Measurements from ENCODE around the gene RSRC2.
"Not testable (repeated sequence)": the region's sequence is repeated elsewhere in the genome, so short reads cannot be mapped to it uniquely, and the experiment has no call there.

RSRC2 gene

DNA sequence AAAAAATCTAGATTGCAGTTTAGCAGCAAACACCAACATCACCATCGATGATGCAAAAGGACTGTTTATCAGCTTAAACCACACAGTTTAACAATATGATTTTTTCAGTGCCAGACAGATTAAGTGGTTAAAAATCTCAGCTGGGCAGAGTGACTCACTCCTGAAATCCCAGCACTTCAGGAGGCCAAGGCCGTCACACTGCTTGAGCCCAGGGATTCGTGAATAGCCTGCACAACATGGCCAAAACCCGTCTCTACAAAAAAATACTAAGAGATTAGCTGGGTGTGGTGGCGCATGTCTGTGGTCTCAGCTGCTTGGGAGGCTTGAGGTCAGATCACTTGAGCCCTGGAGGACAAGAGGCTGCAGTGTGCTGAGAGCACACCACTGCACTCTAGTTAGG, 8.9 kb downstream of the RSRC2 start:
- no peak for DNase-seq

DNA sequence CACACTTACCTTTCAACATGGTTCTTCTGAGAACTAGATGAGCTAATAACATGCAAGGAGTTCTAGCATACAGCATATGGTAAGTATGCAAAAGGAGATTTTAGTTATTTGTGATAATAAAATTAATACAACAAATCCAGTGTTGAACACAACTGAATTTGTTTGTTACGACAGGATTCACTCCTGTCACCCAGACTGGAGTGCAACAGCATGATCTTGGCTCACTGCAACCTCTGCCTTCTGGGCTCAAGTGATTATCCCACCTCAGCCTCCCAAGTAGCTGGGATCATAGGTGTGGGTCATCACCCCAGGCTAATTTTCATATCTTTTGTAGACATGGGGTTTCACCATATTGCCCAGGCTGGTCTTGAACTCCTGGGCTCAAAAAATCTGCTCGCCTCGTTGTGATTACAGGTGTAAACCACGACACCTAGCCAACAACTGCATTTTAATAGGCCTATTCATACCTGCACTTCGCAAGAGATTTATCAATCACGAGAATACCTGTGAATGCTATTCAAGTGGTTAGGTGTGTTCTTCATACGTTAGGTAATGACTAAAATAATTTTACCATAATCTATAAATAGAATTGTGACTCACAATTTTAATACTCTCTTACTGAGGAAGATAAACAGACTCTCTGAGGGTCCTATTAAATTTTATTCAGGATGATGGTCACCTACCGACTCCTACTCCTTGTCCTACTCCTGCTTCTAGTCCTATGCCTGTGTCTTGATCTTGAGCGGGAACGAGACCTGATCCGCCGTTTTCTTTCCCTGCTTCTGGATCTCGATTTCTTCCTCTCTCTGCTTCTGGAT, 10.0 kb downstream of the RSRC2 start:
- no peak for DNase-seq

DNA sequence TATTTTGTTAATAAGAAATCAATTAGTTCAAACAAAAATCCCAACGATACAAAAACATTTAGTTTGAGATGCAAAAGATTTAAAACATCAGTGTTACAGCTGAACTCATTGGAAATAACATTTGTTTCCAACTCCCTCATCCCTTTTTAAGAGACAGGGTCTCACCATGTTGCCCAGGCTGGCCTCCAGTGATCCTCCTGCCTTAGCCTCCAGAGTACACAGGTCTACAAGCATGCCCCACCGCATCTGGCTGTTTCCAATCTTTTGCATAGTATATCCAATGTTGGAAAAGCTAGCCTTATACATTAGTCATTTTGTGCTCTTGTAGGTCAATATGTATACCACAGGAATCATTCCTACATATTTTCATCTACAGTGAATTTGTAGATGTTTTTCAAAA, 11.5 kb downstream of the RSRC2 start:
- DNase-seq, result no peak

DNA sequence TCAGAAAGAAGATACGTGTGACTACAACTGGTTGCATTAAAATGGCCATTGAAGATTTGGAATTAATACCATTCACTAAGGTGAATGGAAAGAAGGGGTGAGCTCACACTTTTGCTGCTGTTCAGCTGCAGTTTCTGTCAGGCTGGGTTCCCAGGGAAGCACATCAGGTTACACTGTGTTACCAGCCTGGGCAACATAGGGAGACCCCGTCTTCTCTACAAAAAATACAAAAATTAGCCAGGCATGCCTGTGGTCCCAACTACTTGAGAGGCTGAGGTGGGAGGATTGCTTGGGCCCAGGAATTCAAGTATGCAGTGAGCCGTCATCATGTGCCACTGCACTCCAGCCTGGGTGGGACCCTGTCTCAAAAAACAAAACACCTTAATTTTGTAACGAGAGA, 13.1 kb downstream of the RSRC2 start:
- no peak for DNase-seq

DNA sequence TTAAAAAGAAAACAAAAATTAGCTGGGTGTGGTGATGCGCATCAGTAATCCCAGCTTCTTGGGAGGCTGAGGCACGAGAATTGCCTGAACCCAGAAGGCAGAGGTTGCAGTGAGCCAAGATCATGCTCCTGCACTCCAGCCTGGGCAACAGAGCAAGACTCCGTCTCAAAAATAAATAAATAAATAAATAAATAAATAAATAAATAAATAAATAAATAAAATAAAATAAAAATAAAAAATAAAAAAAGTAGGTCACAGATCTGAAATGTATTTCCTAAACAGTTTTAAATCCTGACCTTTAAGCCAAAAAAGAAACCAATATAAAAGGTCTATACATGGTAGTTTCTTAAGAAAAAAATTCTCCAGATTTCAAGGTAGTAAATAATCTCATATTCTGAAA, 13.7 kb downstream of the RSRC2 start:
- not testable (repeated sequence) for DNase-seq

DNA sequence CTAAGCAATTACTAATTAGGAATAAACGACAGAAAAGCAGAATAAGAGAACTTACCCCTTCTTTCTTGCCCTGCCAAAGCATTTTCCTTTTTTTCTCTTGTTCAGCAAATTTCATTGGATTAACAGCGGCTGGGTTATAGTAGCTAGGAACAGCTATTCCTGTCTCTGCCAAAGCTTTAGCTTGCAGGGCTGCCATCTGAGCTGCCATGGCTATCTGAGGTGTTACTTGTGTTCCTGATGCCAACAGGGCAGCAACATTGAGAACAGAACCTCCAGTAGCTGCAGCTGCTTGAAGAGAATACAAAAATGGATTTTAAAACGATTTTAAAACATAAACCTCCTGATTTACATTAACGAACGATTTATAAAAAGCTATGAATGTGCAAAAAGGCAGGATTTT, 18.6 kb downstream of the RSRC2 start:
- DNase-seq, result no peak

DNA sequence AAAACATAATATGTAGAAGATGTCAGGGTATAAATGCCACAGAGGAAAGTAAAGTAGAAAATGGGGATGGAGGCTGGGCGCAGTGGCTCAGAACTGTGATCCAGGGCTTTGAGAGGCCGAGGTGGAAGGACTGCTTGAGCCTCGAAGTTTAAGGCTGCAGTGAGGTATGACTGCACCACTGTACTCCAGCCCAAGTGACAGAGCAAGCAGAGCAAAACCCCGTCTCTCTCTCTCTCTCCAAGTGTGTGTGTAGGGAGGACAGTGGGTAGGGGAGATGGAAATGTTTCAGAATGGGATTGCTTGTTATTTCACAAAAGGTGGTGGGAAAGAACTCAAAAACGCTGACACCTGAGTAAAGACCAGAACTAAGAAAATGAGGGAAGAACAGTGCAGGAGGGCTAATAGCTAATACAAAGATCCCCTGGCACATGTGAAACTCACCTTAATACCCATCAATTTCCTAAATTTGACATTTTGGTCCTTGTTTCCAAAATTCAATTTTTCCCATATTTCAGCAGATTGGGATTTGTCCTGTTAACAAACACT, 20.3 kb downstream of the RSRC2 start:
- no peak for DNase-seq

DNA sequence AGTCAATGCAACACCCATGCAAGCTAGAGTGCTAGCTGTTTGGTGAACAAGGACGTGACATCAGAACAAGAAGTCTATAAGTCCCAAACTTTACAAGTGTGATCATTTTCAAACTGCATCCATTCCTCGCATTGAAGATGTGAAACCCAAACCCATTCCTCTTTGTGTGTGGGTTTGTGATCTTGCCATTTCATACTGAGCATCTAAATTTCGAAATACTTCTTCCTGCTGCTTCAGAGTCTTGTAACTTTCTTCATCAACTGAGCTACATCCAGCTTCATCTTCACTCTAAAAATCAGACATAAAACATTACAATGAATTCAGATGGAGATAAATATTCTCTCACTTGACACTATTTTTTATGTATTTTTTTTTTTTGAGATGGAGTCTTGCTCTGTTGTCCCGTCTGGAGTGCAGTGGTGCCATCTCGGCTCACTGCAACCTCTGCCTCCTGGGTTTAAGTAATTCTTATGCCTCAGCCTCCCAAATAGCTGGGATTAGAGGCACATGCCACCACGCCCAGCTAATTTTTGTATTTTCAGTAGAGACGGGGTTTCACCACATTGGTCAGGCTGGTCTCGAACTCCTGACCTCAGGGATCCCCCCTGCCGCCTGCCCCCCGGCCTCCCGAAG, 21.2 kb downstream of the RSRC2 start:
- no peak for DNase-seq

DNA sequence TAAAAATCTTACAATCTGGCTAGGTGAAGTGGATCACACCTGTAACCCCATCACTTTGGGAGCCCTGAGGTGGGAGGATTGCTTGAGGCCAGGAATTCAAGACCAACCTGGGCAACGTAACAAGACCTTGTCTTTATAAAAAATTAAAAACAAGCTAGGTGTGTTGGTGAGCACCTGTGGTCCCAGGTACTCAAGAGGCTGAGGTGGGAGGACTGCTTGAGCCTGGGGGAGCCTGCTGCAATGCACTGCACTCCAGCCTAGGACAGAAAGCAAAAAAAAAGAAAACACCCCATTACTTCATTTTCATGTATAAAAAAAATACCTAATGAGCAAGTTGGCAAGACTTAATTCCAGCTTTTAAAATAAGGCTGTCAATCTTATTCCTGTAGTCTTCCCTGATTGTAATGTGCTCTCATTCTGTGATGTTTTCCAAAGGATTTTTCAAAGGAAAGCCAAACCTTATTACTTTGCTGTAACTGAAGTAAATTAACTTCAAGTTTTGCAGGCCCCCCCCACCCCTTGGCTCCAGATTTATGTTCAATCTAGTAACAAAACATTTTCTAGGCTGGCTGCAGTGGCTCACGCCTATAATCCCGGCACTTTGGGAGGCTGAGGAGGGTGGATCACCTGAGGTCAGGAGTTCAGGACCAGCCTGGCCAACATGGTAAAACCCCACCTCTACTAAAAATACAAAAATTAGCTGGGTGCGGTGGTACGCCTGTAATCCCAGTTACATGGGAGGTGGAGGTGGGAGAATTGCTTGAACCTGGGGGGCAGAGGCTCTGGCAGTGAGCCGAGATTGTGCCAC, 22.7 kb downstream of the RSRC2 start:
- no peak for DNase-seq

DNA sequence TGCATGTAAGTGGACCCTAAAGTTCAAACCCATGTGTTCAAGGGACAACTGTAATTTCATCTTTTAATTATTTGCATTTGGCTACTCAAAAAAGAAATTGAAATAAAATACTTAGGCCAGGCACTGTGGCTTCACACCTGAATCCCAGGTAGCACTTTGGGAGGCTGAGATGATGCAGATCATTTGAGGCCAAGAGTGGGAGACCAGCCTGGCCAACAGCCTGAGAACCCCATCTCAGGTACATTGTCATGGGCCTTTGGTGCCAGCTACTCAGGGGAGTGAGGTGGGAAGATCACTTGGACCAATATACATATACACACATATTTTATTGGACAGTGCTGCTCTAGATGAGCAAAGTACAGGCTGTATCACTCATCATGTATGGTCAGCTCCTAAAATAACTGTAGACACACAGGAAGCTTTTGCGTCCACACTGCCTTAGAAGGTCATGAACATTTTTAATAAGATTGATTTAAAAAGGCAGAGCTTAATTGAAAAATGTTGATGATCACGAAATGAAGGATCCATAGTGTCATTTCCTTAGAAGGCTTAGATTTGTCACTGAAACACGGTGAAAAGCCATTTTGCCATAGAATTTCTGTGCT, 23.5 kb downstream of the RSRC2 start:
- DNase-seq, result no peak

DNA sequence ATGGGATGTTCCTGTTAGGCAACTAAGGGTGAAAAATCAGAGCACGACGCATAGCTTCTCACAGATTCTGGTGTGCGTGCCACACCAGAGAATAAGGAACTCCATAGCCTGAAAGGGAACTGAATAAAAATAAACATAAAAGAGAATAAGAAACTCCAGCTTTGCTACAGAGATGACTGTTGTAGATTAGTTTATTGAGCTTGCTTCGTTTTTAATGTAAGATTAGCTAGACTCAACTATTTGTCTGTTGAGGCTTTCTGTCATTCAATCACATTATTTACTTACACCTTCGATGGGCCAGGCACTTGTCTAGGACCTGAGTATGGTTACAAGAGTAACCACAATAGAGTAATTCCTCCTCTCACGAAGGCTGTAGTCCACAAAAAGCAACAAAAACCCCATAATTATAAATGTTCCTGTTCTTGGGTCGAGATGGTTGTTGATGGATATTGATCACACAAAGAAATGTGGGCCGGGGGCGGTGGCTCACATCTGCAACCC, 25.2 kb downstream of the RSRC2 start:
- DNase-seq, result no peak

DNA sequence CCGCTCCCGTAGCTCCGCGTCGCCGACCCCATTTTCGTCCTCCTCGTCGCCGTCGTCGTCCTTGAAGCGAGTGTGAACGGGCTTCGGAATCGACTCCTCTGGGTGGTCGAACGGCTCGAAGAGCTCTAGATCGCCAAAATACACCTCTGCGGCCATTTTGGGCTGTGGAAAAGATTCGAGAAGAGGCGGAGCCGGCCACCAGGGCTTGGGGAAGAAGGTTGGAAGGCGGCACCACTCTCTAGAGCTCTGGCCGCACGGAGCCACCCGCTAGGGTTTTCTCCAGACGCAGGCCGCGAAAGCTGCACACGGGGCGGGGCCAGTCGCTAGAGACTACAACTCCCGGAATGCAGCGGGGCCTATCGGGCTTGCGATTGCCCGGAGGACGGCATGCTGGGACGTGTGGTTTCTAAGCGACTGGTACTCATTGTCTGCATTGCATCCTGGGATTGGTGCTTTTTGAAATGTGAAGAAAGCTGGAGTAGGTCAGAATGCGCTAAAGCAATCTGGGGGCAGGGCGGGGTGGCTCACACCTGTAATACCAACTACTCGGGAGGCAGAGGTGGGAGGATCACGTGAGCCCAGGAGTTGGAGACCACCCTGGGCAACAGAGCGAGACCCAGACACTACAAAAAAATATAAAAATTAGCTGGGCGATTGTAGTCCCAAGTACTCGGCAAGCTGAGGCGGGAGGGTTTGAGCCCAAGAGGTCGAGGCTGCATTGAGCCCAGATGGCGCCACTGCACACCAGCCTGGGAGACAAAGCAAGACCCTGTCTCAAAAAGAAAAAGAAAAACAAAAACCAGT, 25.8 kb downstream of the RSRC2 start, which contains the start of gene ZCCHC8:
TSS of gene ZCCHC8 (minus strand) at position 248 of the 804 bp plus-strand sequence. CDS start at position 156, 92 bp downstream.
- peak; percentile 98 for DNase-seq

DNA sequence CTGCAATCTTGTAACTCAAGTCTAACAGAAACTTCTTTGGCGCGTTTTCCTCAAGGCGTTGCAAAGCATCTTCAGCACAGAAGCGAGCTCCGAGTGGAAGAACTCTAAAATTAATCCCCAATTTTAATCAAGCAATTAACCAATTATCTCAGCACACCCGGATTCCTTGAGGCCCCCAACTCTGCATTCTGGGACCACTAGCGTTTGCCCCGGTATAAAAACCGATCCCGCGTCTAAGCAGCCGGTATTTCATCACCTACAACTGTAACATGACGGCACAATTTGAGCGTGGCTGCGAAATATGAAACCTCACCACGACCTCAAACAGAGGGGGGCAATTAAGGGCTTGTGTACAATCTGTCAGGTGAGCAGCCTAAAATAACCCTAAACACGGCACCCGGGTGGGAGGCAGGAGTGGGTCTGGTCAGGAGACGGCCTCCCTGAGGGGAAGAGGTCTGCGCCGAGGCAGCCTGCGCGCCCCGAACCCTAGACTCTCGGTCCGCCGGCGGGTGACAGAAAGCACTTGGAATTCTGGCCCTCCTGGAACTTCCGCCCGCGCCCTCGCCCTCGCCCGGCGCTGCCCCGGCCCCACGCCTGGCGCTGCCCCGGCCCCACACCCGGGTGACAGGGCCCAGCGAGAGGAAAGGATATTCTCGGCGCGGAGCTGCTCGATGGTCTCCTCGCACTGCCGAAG, 26.6 kb downstream of the RSRC2 start:
- peak; percentile 60 for DNase-seq

DNA sequence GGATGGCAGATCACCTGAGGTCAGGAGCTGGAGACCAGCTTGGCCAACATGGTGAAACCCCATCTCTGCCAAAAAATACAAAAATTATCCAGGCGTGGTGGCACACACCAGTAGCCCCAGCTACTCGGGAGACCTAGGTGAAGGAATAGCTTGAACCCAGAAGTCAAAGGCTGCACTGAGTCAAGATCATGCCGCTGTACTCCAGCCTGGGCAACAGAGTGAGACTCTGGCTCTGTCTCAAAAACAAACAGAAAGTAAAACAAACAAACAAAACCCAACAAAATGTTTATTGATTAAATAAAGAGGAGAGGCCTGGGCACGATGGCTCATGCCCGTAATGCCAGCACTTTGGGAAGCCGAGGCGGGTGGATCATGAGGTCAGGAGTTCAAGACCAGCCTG, 31.5 kb downstream of the RSRC2 start:
- no peak for DNase-seq

DNA sequence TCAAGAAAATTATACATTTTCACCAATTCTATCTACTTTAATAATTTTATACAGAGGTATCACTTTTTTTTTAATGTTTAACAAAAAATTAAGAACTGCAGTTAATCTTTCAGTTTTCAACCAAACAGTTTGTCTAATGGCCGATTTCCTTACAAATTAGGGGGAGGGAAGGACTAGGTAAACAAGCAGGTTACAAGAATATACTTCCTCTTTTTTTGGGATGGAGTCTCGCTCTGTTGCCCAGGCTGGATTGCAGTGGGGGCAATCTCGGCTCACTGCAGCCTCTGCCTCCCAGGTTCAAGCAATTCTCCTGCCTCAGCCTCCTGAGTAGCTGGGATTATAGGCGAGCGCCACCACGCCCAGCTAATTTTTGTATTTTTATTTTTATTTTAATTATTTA, 33.5 kb downstream of the RSRC2 start:
- DNase-seq, result not testable (repeated sequence)

DNA sequence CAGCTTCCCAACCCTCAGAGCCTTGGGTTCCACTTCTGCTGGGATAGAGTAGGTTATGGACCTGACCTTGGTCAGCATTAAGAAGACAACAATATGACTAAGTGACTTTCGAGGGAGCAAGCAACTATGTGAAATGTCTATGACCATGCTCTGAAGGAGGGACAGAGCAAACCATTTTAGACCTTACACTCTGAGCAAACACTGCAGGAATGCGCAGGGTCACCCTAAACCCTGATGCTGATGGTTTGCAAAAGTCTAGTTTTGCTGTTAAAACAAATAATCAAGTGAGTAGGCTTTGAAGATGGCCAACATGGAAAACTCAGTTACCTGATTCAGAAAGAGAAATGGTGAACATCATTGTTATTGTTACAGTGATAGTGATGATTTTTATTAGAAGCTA, 34.7 kb downstream of the RSRC2 start:
- no peak for DNase-seq

DNA sequence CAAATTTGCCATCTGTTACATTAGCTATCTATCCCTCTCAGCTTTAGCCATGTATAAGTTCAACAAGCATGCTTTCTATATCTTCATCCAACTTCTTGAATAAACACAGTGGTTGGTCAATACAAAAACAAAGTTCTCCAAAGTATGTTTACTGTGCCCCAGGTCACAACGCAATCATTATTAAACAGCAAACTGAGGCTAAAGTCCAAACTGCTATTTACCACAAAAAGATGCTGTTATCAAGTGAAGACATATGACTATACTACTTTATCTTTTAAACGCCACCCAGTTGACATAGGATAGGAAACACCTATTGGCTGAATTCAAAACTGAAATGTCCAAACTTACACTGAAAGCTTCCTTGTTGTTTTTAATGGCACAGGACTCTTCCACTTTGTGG, 37.7 kb downstream of the RSRC2 start:
- no peak for DNase-seq

DNA sequence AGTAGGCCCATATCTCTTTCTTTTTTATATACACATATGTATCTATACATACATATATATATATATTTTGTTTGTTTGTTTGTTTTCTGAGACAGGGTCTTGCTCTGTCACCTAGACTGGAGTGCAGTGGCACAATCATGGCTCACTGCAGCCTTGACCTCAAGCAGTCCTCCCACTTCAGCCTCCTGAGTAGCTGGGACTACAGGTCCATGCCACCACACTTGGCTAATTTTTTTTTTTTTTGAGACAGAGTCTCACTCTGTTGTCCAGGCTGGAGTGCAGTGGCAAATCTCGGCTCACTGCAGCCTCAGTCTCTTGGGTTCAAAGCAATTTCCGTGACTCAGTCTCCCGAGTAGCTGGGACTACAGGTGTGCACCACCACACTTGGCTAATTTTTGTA, 38.9 kb downstream of the RSRC2 start:
- DNase-seq, result not testable (repeated sequence)

DNA sequence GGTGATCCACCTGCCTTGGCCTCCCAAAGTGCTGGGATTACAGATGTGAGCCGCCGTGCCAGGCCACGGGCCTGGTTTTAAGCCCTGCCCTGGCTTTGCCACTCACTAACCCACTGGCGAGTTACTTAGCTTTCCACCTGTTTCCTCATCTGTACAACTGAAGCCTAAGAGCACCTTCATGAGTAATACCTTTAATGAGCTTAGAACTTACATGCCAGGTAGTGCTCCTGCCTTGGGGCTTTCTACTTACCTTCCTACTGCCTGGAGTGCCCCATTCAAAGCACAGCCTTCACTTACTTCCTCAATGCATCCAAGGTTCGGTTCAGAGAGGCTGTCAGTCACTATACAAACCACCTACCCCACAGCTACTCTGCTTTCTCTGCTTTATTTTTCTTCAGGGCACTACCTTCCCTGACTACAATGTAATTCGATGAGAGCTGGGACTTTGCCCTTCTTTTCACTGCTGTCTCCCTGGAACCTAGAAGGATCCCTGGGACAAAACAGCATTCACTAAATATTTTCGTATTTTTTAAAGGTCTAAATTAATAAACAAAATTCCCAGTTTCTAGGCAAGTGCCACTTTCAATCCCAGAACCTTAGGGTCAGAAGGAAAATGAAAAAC, 39.8 kb downstream of the RSRC2 start:
- no peak for DNase-seq

DNA sequence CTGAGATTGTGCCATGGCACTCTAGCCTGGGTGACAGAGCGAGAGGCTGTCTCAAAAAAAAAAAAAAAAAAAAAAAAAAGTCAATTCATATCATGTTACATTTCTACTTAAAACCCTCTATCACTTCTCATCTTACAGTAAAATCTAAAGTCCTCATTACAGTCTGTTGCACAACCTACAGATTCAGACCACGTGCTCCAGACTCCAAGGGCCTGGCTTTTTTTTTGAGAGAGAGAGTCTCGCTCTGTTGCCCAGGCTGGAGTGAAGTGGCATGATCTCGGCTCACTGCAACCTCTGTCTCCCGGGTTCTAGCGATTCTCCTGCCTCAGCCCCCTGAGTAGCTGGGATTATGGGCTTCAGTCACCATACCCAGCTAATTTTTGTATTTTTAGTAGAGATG, 40.4 kb downstream of the RSRC2 start:
- not testable (repeated sequence) for DNase-seq

DNA sequence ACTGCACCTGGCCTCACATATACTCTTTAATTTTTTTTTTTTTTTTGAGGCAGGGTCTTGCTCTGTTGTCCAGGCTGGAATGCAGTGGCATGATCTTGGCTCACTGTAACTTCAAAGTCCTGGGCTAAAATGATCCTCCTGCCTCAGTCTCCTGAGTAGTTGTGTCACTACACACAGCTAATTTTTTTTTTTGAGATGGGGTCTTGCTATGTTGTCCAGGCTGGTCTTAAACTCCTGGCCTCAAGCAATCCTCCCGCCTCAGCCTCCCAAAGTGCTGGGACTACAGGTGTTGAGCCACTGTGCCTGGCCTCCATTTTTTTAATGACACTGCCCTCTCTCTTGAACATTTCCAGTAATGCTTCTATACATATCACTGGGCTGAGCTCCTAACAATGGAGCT, 42.4 kb downstream of the RSRC2 start:
- DNase-seq, result not testable (repeated sequence)
